Activated T-cell treated with anti-CD3 and anti-CD28 coated beads for 4 hours (primary cell): ENCODE measurements around the gene LAMA1.

ENCODE experiments used
- DNase-seq: peaks from one replicate; pipeline ENCODE4 v3.0.0-alpha.2; 2020

Gene LAMA1

GRCh38 chr18:6983366-6983765 is 134.2 kb downstream of the LAMA1 start:
- no peak for DNase-seq

GRCh38 chr18:6982398-6982797 is 135.2 kb downstream of the LAMA1 start:
- DNase-seq, result no peak

- DNase-seq, result no peak
These were observed 137.2 kb downstream of the LAMA1 start for GRCh38 chr18:6980363-6980762.

- no peak for DNase-seq
These were observed 137.6 kb downstream of the LAMA1 start for GRCh38 chr18:6979954-6980353.

GRCh38 chr18:6976935-6977334 is 140.7 kb downstream of the LAMA1 start:
- DNase-seq, result no peak

GRCh38 chr18:6975084-6975483 is 142.5 kb downstream of the LAMA1 start:
- DNase-seq, result no peak

GRCh38 chr18:6971823-6972478 is 145.6 kb downstream of the LAMA1 start:
- no peak for DNase-seq

GRCh38 chr18:6963452-6964097 is 154.0 kb downstream of the LAMA1 start:
- no peak for DNase-seq

GRCh38 chr18:6962571-6963451 is 154.8 kb downstream of the LAMA1 start:
- DNase-seq, result no peak

- no peak for DNase-seq
These were observed 156.3 kb downstream of the LAMA1 start for GRCh38 chr18:6961331-6961730.

GRCh38 chr18:6960656-6961055 is 156.9 kb downstream of the LAMA1 start:
- no peak for DNase-seq

- no peak for DNase-seq
These were observed 157.5 kb downstream of the LAMA1 start for GRCh38 chr18:6960124-6960523.

GRCh38 chr18:6959110-6959509 is 158.5 kb downstream of the LAMA1 start:
- no peak for DNase-seq

GRCh38 chr18:6956999-6957398 is 160.6 kb downstream of the LAMA1 start:
- no peak for DNase-seq

GRCh38 chr18:6956495-6956894 is 161.1 kb downstream of the LAMA1 start:
- no peak for DNase-seq

- DNase-seq, result no peak
These were observed 162.3 kb downstream of the LAMA1 start for GRCh38 chr18:6955304-6955703.

- no peak for DNase-seq
These were observed 163.1 kb downstream of the LAMA1 start for GRCh38 chr18:6954501-6954900.

GRCh38 chr18:6951336-6952090 is 166.1 kb downstream of the LAMA1 start:
- no peak for DNase-seq

GRCh38 chr18:6950641-6951040 is 167.0 kb downstream of the LAMA1 start:
- DNase-seq, result no peak

GRCh38 chr18:6949800-6950586 is 167.6 kb downstream of the LAMA1 start:
- no peak for DNase-seq

GRCh38 chr18:6948281-6949055 is 169.1 kb downstream of the LAMA1 start:
- no peak for DNase-seq
